DMS114 treated with DMSO at 0.1 percent for 48 hours (cell line): ENCODE measurements around the gene DCST1.

Source experiments
- DNase-seq: peaks from one replicate; lab custom pipeline; 2025; ENCODE audit not compliant: unreplicated experiment; lab: John Stamatoyannopoulos, UW

DCST1 gene

GRCh38 chr1:155000726-155001424, 32.7 kb upstream of the DCST1 start:
- DNase-seq, result peak; percentile 84

DNA sequence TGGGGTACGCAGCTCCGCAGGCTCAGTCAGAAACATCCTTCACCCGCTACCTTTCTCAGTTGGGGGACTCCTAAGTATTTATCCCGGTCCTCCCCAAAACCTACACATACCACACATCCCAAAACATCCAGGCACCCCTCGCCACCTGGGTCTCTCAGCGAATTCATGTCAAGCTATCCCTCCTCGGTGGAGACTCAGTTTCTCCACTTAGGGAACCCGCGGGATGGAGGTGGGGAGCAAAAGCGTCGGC, 32.3 kb upstream of the DCST1 start:
- DNase-seq, result peak; percentile 75

DNA sequence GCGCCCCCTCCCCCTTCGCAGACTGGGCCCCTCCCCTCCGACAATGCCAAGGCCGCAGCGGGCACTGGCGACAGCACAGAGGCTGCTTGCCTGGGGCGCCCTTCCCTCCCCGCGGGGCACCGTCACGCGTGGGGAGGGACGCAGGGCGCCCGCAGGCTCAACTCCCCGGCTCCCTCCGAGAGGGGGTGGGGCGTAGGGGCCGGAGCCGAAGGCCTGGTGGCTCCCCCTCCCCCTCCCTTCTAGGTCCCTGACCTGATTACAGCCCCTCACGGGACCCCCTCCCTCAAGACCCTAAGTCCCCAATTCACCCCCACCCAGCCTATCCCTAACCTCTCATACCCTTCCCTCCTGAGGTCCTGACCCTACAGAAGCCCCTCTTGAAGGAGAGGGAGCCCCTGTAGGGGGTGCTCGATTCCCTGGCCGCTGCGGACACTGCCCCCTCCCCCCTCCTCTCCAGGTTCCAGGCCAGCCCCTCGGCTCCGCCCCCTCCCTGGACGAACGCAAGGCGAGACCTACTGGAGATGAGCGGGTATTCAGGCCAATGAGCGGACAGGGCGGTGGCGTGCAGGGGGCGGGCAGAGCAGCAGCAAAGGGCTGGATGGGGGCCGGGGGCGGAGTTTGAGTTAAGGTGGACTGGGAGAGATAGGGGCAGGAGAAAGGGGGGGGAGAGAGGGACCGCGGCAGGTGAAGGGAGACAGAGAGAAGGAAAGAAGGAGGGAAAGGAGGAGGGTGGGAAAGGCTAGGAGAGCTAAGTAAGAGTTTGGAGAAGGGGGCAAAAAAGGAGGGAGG, 31.8 kb upstream of the DCST1 start:
- peak; percentile 100 for DNase-seq

DNA sequence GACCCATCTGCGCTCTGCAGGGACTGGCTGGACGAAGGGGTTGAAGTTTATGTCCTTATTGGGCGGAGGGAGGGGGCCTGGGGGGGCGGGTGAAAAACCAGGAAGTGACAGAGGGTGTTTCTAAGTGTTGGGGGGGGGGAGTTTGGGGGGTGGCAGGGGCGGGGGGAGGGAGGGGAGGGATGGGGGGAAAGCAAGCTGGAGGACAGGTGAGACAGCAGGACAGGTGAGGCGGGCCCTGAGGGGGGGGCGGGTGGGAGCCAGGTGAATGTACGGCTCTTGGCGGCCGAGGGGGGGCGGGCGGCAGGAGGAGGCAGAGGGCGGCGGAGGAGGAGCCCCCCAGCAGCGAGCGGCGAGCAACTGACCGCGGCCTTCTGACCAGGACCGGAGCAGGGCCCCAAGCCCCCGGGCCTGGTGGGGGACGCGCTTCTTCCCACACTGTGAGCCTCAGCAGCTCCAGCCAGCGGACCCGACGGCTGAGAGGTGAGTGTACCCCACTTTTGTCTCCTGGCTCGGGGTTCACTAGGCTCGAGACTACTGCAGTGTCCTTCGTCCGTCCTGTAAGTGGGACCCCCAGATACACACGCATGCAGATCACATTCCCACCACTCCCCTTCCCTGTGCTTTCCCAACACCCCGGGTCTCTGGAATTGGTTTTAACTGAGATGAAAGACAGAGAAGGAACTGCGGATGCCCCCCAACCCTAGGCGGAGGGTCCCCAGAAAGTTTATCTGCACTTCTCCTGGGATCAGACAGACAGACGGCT, 31.0 kb upstream of the DCST1 start, which contains the start of gene ZBTB7B:
Gene ZBTB7B, plus strand, starts transcription at position 339 of the 763 bp plus-strand sequence. CDS start 11,859 bp downstream, outside the sequence.
- no peak for DNase-seq

- DNase-seq, result no peak
These were observed 30.3 kb upstream of the DCST1 start for GRCh38 chr1:155003227-155003765.

DNA sequence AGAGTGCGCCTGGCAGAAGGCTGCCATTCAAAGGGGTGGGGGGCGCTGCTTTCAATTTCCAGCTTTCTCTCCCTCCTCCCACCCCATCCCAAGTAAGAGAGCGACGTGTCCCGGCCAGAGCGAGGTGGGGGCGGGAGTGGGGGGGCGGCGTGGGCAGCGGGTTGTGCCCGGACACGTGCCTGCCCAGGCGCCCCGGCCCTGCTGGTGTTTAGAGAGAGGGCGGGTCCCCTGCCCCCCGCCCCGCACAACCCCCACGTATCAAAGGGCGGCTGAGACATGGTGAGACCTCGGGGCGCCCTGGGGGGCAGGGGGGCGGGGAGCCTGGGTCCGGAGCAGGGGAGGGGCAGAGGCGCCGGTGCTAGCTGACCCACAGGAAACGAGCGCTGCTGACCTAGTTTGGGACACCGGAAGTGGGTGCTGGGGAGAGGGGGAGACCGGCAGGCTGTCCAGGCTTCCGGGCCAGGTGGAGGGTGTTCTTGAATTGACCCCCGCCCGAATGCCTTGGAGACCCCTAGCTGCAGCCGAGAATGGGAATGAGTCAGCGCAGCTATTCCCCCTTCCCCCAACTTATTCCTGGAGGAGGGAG, 29.8 kb upstream of the DCST1 start:
- peak; percentile 37 for DNase-seq

DNA sequence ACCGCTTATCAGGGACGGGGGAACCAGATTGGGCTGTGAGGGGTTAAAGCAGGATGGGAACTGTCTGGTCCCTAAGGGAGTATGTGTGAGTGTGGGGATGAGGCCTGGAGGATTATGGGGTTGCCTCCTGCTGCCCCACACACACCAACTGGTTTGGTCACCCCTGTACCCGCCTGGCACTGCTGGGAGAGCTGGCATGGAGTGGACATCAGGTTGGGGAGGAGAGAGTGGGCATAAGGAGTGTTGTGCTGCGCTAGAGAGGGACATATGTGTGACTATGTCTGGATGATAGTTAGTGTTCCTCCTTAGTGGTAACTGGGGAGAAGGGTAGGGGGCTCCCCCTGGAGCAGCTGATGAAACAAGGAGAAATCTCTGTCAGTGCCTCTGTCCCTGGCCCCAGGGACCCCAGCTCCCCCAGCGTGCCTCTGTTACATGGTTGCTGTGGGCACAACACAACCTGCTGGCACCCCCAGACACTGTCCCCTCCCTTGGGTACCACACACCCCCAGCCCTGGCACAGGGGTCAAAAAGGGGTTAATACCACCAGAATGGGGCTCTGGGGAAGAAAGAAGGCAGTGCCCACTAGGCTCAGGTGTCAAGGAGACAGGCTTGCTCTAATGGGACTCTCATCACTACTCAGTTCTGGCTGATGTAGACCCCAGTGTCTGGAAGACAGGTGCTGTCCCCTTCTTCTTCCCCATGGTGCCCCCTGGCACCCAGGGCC, 29.1 kb upstream of the DCST1 start:
- no peak for DNase-seq

DNA sequence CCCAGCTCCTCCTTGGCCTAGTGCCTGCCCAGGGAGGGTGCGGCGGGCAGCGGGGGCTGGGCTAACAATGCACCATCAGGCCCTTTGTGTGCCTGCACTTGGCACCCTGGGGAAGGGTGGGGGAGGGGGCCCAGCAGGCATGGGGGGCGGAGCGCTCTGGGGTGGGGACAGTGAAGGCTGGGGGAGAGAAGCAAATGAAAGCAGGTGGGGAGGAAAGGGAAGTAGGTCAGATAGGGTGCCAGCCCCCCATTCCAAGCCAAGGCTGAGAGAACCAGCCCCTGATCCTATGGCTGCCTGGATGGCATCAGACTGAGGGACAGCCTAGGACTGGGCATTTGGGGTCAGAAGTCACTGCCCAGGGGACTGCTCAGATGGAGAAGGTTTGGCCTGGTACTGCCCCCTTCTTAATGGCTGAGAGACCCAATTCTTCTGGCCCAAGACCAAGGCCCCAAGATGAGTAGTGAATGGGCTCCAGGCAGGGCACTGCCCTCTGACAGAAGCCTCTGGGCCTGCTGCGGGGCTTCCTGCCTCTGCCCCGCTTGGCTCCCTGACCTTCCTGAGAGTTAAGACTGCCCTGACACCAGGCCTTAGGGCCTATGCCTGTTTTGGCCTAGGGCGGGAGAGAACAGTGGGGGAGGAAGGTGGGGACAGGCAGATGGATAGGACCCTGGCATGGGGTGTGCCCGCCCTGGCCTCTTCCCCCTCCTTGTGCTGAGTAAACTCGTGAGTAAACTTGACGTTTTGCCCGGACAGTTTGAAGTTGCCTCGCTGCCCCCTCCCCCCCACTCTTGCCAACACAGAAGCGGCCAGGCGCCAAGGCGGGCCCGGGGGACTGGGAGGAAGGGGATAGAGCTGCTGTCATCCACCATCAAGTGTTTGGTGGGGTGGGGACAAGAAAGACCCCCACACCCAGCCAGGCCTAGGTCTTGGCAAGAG, 28.3 kb upstream of the DCST1 start:
- DNase-seq, result no peak

GRCh38 chr1:155006601-155007101, 27.0 kb upstream of the DCST1 start:
- DNase-seq, result peak; percentile 80

GRCh38 chr1:155007251-155007828, 26.3 kb upstream of the DCST1 start:
- no peak for DNase-seq

DNA sequence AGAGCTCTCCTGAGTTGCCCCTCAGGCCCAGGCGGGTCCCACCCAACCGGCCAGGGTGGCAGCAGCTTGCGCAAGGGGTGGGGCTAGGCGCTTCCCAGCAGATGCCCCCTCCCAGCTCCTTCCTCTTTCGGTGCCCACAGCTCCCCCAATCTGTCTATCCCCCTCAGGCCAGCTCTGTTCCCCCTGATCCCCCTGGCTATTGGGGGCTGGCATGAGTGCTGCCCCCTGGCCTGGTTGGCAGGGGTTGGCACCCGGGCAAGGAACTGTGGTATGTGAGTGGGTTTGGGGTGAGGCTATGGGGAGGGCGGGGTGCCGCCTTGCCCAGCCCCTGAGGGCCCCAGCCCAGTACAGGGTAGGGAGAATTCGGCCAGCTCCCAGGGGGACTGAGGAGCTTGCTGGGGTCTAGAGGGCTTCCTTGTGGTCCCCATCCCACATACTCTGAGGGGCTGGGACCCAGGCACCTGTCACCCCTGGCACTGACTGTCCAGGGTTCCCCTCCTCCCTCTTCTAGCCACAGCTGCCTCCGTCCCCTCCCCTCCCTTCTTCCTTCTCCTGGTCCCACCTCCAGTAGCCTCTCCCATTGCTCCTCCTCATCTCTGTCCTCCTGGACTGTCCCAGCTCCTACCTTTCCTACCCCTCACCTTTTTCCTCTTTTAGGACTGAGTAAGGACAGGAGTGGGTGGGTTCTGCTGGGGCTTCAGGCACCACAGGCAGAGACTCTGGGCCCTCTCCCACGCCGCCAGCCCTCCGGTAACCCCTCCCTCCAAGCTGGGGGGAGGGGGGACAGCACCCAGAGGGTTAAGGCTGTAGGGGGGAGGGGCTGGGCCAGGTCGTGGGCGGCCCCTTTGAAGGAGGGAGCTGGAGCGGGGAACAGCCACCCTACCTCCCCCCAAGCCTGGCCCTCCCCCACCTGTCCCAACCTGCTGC, 25.3 kb upstream of the DCST1 start:
- no peak for DNase-seq

DNA sequence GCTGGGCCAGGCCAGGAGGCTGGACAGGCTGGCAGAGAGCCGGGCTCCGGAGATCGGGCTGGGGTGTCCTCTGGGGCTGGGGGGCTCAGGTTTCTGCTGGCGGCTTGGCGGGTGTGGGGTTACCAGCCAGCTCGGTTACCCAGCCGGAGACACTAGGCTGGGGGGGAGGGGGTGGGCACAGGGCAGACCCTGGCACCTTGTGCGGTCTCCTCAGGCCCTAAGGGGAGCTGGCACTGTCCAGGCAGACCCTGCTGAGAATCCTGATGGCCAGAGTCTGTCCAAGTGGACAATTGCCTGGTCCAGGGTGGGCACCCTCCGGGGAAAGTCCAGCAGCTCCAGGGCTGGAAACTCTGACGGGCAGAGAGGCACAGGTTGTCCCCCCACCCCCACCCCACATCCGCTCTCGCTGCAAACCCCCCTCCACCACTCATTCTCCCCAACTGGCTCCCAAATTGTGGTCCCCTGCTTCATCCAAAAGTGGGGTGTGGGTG, 24.4 kb upstream of the DCST1 start:
- no peak for DNase-seq

- no peak for DNase-seq
These were observed 23.9 kb upstream of the DCST1 start for GRCh38 chr1:155009742-155010141.

- no peak for DNase-seq
These were observed 23.3 kb upstream of the DCST1 start for GRCh38 chr1:155010211-155010918.

DNA sequence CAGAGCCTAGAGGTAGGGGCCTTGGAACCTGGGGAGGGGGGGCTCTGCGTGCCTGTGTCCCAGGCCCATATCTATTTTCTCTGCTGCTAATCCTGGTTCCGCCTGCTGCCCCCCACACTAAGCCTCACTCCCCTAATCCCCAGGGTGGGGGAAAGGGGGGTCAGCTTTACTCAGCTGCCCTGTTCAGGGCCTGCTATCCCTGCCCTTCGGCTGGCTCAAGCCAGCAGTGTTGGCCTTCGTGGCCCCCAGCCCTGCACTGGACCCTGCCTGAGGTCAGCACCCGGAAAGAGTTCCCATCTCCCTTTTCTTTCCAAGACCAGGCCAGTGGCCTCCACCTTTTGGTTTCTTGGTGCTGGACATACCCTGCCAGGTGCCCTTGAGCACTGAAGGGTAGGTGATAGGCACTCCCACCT, 22.6 kb upstream of the DCST1 start:
- DNase-seq, result no peak

GRCh38 chr1:155011437-155012025, 22.1 kb upstream of the DCST1 start:
- no peak for DNase-seq
